H9 (cell line): Measurements from ENCODE around the gene TIAM2. TPM values are rescaled to one million over a fixed set of nuclear protein-coding genes. Genes with fewer than 3 reads are reported as not detected.

Experiments used
- DNase-seq: peaks from one replicate; pipeline ENCODE4 v3.0.0-alpha.2; 2017
- H2AFZ ChIP-seq: one replicate; pipeline ENCODE4 v1.6.1; 2013; ENCODE audit warnings: mild to moderate bottlenecking, low read length, control low read depth, moderate library complexity
- H2AK5ac ChIP-seq: 2 replicates; pipeline ENCODE4 v1.6.1; 2013; ENCODE audit warnings: low read length, control low read depth, mixed read lengths; ENCODE audit not compliant: insufficient read length
- H2BK120ac ChIP-seq: one replicate; pipeline ENCODE4 v1.6.1; 2013; ENCODE audit warnings: low read depth, mild to moderate bottlenecking, low read length, control low read depth, inconsistent platforms; ENCODE audit not compliant: poor library complexity, severe bottlenecking
- H2BK12ac ChIP-seq: 2 replicates; pipeline ENCODE4 v1.6.1; 2013; ENCODE audit warnings: low read length, control low read depth, mixed read lengths, low read depth; ENCODE audit not compliant: insufficient read length
- H2BK15ac ChIP-seq: 2 replicates; pipeline ENCODE4 v1.6.1; 2013; ENCODE audit warnings: low read depth, low read length, control low read depth
- H2BK20ac ChIP-seq: one replicate; pipeline ENCODE4 v1.6.1; 2013; ENCODE audit warnings: low read depth, mild to moderate bottlenecking, low read length, control low read depth, inconsistent platforms; ENCODE audit not compliant: poor library complexity, severe bottlenecking
- H2BK5ac ChIP-seq: 2 replicates; pipeline ENCODE4 v1.6.1; 2013; ENCODE audit warnings: low read length, control low read depth, mixed read lengths; ENCODE audit not compliant: insufficient read length
- H3K14ac ChIP-seq: 2 replicates; pipeline ENCODE4 v1.6.1; 2013; ENCODE audit warnings: low read length, control low read depth; ENCODE audit not compliant: insufficient read depth
- H3K18ac ChIP-seq: 2 replicates; pipeline ENCODE4 v1.6.1; 2013; ENCODE audit warnings: low read depth, mild to moderate bottlenecking, mixed read lengths, low read length, control low read depth; ENCODE audit not compliant: insufficient read length
- H3K23ac ChIP-seq: 2 replicates; pipeline ENCODE4 v1.6.1; 2013; ENCODE audit warnings: low read length, control low read depth, mixed read lengths, low read depth; ENCODE audit not compliant: insufficient read length
- H3K23me2 ChIP-seq: 2 replicates; pipeline ENCODE4 v1.6.1; 2013; ENCODE audit warnings: low read depth, mild to moderate bottlenecking, mixed read lengths, low read length, control low read depth; ENCODE audit not compliant: insufficient read length, poor library complexity, severe bottlenecking
- H3K27ac ChIP-seq: 2 replicates; pipeline ENCODE4 v1.5.1; 2013; ENCODE audit warnings: low read length, control low read depth, mixed read lengths, low read depth; ENCODE audit not compliant: insufficient read length
- H3K27me3 ChIP-seq: 2 replicates; pipeline ENCODE4 v1.6.1; 2013; ENCODE audit warnings: low read length, control low read depth, inconsistent platforms; ENCODE audit not compliant: insufficient read depth
- H3K4ac ChIP-seq: 2 replicates; pipeline ENCODE4 v1.6.1; 2013; ENCODE audit warnings: low read depth, mild to moderate bottlenecking, control low read depth, inconsistent platforms, low read length, moderate library complexity
- H3K4me1 ChIP-seq: 2 replicates; pipeline ENCODE4 v1.6.1; 2013; ENCODE audit warnings: low read length, control low read depth, inconsistent platforms; ENCODE audit not compliant: insufficient read depth
- H3K4me2 ChIP-seq: 2 replicates; pipeline ENCODE4 v1.6.1; 2013; ENCODE audit warnings: low read length, control low read depth, mixed read lengths; ENCODE audit not compliant: insufficient read length, insufficient read depth
- H3K56ac ChIP-seq: 2 replicates; pipeline ENCODE4 v1.6.1; 2013; ENCODE audit warnings: low read depth, mild to moderate bottlenecking, mixed read lengths, low read length, control low read depth; ENCODE audit not compliant: insufficient read length
- H3K79me1 ChIP-seq: 2 replicates; pipeline ENCODE4 v1.6.1; 2013; ENCODE audit warnings: low read depth, mild to moderate bottlenecking, moderate library complexity, low read length, control low read depth, inconsistent platforms; ENCODE audit not compliant: insufficient read depth, poor library complexity, severe bottlenecking
- H3K79me2 ChIP-seq: 2 replicates; pipeline ENCODE4 v1.6.1; 2013; ENCODE audit warnings: low read length, control low read depth, inconsistent platforms; ENCODE audit not compliant: insufficient read depth
- H3K9ac ChIP-seq: 2 replicates; pipeline ENCODE4 v1.6.1; 2013; ENCODE audit warnings: low read length, control low read depth, mixed read lengths; ENCODE audit not compliant: insufficient read length; ENCODE audit errors: extremely low read depth
- H3K9me3 ChIP-seq: one replicate; pipeline ENCODE4 v1.6.1; 2013; ENCODE audit warnings: low read depth, low read length, inconsistent platforms; ENCODE audit not compliant: control insufficient read depth
- H3T11ph ChIP-seq: one replicate; pipeline ENCODE4 v1.6.1; 2013; ENCODE audit warnings: mild to moderate bottlenecking, low read length, control low read depth, inconsistent platforms
- H4K20me1 ChIP-seq: one replicate; pipeline ENCODE4 v1.6.1; 2013; ENCODE audit not compliant: control insufficient read depth, insufficient read length, insufficient read depth
- H4K5ac ChIP-seq: 2 replicates; pipeline ENCODE4 v1.6.1; 2013; ENCODE audit warnings: low read depth, mild to moderate bottlenecking, mixed read lengths, low read length, control low read depth; ENCODE audit not compliant: insufficient read length
- H4K8ac ChIP-seq: replicated peaks from 2 replicates; pipeline ENCODE4 v1.6.1; 2013; ENCODE audit warnings: low read length, control low read depth, mixed read lengths, low read depth; ENCODE audit not compliant: insufficient read length
- H4K91ac ChIP-seq: 2 replicates; pipeline ENCODE4 v1.6.1; 2013; ENCODE audit warnings: low read depth, mild to moderate bottlenecking, moderate library complexity, mixed read lengths, low read length, control low read depth; ENCODE audit not compliant: insufficient read length
- H3K27ac Mint-ChIP-seq, 3 experiments: 2 replicates in 2 of 3; 3 replicates in 1 of 3; pipeline ENCODE4 v1.8.0; 2020 to 2021; ENCODE audit warnings: mixed read lengths in 3 of 3, mild to moderate bottlenecking in 1 of 3, moderate library complexity in 1 of 3
- H3K27me3 Mint-ChIP-seq: 2 replicates; pipeline ENCODE4 v1.8.0; 2021; ENCODE audit warnings: low read depth, mild to moderate bottlenecking, moderate library complexity, mixed read lengths
- H3K36me3 Mint-ChIP-seq, 3 experiments: 2 replicates in 2 of 3; 3 replicates in 1 of 3; pipeline ENCODE4 v1.8.0; 2020 to 2021; ENCODE audit warnings: low read depth in 3 of 3, mixed read lengths in 3 of 3; ENCODE audit not compliant: insufficient read depth in 1 of 3
- H3K4me1 Mint-ChIP-seq, 2 experiments: 2 replicates each; pipeline ENCODE4 v1.8.0; 2020; ENCODE audit warnings: mixed read lengths in 2 of 2
- H3K4me3 Mint-ChIP-seq, 2 experiments: 2 replicates in 1 of 2; 3 replicates in 1 of 2; pipeline ENCODE4 v1.8.0; 2020 to 2021; ENCODE audit warnings: mild to moderate bottlenecking in 2 of 2, mixed read lengths in 2 of 2, moderate library complexity in 1 of 2
- H3K9me3 Mint-ChIP-seq, 2 experiments: 2 replicates in 1 of 2; 3 replicates in 1 of 2; pipeline ENCODE4 v1.8.0; 2020; ENCODE audit warnings: mild to moderate bottlenecking in 2 of 2, mixed read lengths in 2 of 2, moderate library complexity in 1 of 2
- WGBS: extraction: QIAGEN DNeasy Blood & Tissue Kit; methylation state at CpG from one replicate; pipeline ENCODE4 v1.1.7; 2013; ENCODE audit warnings: missing lambda C conversion rate, low lambda C conversion rate, mixed read lengths; ENCODE audit not compliant: insufficient read length; ENCODE audit errors: extremely low coverage; 5-methylcytosine and 5-hydroxymethylcytosine counted together
- total RNA-seq: library from RNA; stranded (reverse); gene quantifications from 2 replicates; pipeline ENCODE4 v1.2.1, GENCODE V29; 2021
- TF ChIP-seq, protein P1 (sequence below): fragments of 200-600 bp; sonication (generic); conservative IDR thresholded peaks from 3 replicates; pipeline ENCODE4 v1.8.0; 2021; ENCODE audit warnings: antibody characterized with exemption, mild to moderate bottlenecking

Gene TIAM2
- total RNA-seq, 1 experiment from 2014 or later: 6.3 TPM

DNA sequence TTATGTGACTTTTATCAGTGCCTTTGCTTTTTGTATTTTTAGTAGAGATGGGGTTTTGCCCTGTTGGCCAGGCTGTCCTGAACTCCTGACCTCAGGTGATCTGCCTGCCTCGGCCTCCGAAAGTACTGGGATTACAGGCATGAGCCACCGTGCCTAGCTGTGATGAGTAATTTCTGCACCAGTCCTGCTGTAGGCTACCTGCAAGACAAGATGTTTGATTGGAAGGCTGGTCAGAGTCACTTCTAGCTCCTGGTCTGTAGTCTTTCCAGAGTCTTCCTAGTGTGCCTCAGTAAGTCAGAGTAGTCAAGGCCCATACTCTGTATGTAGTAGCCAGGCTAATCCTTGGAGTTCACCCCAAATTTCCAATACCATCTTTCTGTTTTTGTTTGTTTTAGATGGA is 8.9 kb downstream of the TIAM2 start:
- no peak overlapping the region for H2AK5ac ChIP-seq
- no peak for DNase-seq
- H3K14ac ChIP-seq: no peak overlapping the region
- no peak overlapping the region for H2BK15ac ChIP-seq
- no peak overlapping the region for H3K4me2 ChIP-seq
- no peaks in the 10 kb centered on the region; the same call in 1 of the 2 replicates for H3K27me3 Mint-ChIP-seq
- no peak overlapping the region for H4K91ac ChIP-seq
- no peak overlapping the region for H3T11ph ChIP-seq
- H3K9ac ChIP-seq: no peak overlapping the region
- H2BK12ac ChIP-seq: no peak overlapping the region
- no peak overlapping the region for H3K23ac ChIP-seq
- H3K9me3 Mint-ChIP-seq: no peaks in the 10 kb centered on the region
- peaks cover 10 to 23% of the 10 kb centered on the region in 2 experiments for H3K4me1 Mint-ChIP-seq
- H3K4me1 ChIP-seq: 0 out of 2 replicates have a peak, but pooled peaks cover 3% of the 10 kb centered on the region
- no peak overlapping the region for H2BK5ac ChIP-seq
- H3K27me3 ChIP-seq: no peaks in the 10 kb centered on the region
- H3K27ac Mint-ChIP-seq: peak overlapping the region in 2 of 3 experiments; percentile 33 to 44; a peak in 1 of 7 replicates
- no peak overlapping the region for H3K27ac ChIP-seq
- H3K56ac ChIP-seq: no peak overlapping the region
- no peak overlapping the region for H3K4ac ChIP-seq
- no peak overlapping the region for H4K5ac ChIP-seq
- no peaks in the 10 kb centered on the region for H3K9me3 ChIP-seq
- H4K20me1 ChIP-seq: no peaks in the 10 kb centered on the region
- no peaks in the 10 kb centered on the region for H3K79me2 ChIP-seq
- no peaks in the 10 kb centered on the region for H3K36me3 Mint-ChIP-seq
- no CpG with 5 or more reads among the region's 3 CpGs for WGBS
- no peak overlapping the region for H2BK20ac ChIP-seq
- no peak overlapping the region for H3K4me3 Mint-ChIP-seq
- H2AFZ ChIP-seq: no peak overlapping the region
- H3K79me1 ChIP-seq: peaks cover 2% of the 10 kb centered on the region
- TF ChIP-seq, protein P1, sequence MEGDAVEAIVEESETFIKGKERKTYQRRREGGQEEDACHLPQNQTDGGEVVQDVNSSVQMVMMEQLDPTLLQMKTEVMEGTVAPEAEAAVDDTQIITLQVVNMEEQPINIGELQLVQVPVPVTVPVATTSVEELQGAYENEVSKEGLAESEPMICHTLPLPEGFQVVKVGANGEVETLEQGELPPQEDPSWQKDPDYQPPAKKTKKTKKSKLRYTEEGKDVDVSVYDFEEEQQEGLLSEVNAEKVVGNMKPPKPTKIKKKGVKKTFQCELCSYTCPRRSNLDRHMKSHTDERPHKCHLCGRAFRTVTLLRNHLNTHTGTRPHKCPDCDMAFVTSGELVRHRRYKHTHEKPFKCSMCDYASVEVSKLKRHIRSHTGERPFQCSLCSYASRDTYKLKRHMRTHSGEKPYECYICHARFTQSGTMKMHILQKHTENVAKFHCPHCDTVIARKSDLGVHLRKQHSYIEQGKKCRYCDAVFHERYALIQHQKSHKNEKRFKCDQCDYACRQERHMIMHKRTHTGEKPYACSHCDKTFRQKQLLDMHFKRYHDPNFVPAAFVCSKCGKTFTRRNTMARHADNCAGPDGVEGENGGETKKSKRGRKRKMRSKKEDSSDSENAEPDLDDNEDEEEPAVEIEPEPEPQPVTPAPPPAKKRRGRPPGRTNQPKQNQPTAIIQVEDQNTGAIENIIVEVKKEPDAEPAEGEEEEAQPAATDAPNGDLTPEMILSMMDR: no peak
- H3K18ac ChIP-seq: no peak overlapping the region
- H4K8ac ChIP-seq: no peak overlapping the region
- H3K23me2 ChIP-seq: no peaks in the 10 kb centered on the region
- no peak overlapping the region for H2BK120ac ChIP-seq
